ENCODE data around the gene PRKAR2B.

- TF ChIP-seq, protein P1, sequence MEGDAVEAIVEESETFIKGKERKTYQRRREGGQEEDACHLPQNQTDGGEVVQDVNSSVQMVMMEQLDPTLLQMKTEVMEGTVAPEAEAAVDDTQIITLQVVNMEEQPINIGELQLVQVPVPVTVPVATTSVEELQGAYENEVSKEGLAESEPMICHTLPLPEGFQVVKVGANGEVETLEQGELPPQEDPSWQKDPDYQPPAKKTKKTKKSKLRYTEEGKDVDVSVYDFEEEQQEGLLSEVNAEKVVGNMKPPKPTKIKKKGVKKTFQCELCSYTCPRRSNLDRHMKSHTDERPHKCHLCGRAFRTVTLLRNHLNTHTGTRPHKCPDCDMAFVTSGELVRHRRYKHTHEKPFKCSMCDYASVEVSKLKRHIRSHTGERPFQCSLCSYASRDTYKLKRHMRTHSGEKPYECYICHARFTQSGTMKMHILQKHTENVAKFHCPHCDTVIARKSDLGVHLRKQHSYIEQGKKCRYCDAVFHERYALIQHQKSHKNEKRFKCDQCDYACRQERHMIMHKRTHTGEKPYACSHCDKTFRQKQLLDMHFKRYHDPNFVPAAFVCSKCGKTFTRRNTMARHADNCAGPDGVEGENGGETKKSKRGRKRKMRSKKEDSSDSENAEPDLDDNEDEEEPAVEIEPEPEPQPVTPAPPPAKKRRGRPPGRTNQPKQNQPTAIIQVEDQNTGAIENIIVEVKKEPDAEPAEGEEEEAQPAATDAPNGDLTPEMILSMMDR (IDR thresholded peaks at IDR 0.05) = no peak
- no peak for TF ChIP-seq EZH2 (IDR thresholded peaks at IDR 0.05; ENCODE audit: borderline replicate concordance, insufficient read depth, low read depth, low read length, poor library complexity, severe bottlenecking)
Observed at GRCh38 chr7:107168233-107169119, 124.0 kb downstream of the PRKAR2B start, which contains the start of gene HBP1.
